ENCODE measurements around the gene CARS1. TPM values are rescaled to one million over a fixed set of nuclear protein-coding genes. Genes with fewer than 3 reads are reported as not detected.

CARS1 gene
- polyA plus RNA-seq, 1 of the 3 experiments (the other 2 are of a cell fraction): 52.1 TPM

- H4K20me1 ChIP-seq (ENCODE audit: insufficient read depth): peaks cover 78% of the 10 kb centered on the region
- no peak overlapping the region for H3K4me2 ChIP-seq
- POLR2A ChIA-PET: no interaction called here
Measured at GRCh38 chr11:2982214-2982613, 75.0 kb downstream of the CARS1 start.

DNA sequence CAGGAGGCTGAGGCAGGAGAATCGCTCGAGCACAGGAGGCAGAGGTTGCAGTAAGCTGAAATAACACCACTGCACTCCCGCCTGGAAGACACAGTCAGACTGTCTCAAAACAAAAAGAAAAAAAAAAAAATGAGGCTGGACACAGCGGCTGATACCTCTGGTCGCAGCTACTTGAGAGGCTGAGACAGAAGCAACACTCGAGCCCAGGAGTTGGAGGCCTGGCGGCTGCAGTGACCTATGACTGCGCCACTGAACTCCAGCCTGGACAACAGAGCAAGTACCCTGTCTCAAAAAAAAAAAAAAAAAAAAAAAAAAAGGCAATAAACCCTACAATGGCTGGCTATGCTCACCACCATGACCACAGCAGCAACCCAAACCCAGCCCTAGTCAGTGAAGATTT, 76.1 kb downstream of the CARS1 start:
- no peak for TF ChIP-seq TCF12 (IDR thresholded peaks at IDR 0.05)
- no peak for TF ChIP-seq MAX (IDR thresholded peaks at IDR 0.05; ENCODE audit: low read depth)
- no peak for TF ChIP-seq FOXJ3 (CRISPR knock-in tag; IDR thresholded peaks at IDR 0.05)
- TF ChIP-seq YY1 (IDR thresholded peaks at IDR 0.05; ENCODE audit: low read depth): no peak
- no peak for TF ChIP-seq SMC3 (IDR thresholded peaks at IDR 0.05; ENCODE audit: low read depth, low read length)
- no peak for TF ChIP-seq NRF1 (IDR thresholded peaks at IDR 0.05; ENCODE audit: low read depth, low read length)
- TF ChIP-seq RCOR1 (IDR thresholded peaks at IDR 0.05; ENCODE audit: low read length): no peak
- TF ChIP-seq CHD2 (IDR thresholded peaks at IDR 0.05; ENCODE audit: low read length, partially characterized antibody): no peak
- H3F3A ChIP-seq (replicated peaks; ENCODE audit: insufficient read depth): no peaks in the 10 kb centered on the region
- DNase-seq: no peak
- WGBS (ENCODE audit: low lambda C conversion rate): 96% methylated on average over 8 of the region's 8 CpGs
- H3K4me1 ChIP-seq (ENCODE audit: control insufficient read depth in 1 of 2, insufficient read depth in 2 of 2, low read depth in 1 of 2, low read length in 1 of 2): no peaks in the 10 kb centered on the region
- no peaks in the 10 kb centered on the region for H3K9me3 ChIP-seq
- H3K27ac ChIP-seq (ENCODE audit: low read depth in 2 of 2, low read length in 1 of 2): no peak overlapping the region
- H3K9ac ChIP-seq: no peak overlapping the region
- no peaks in the 10 kb centered on the region for H3K27me3 ChIP-seq (ENCODE audit: insufficient read depth)
- POLR2A ChIA-PET: no interaction called here
- peaks cover 99% of the 10 kb centered on the region for H3K79me2 ChIP-seq (ENCODE audit: insufficient read depth)
- no peaks in the 10 kb centered on the region for H3K9me2 ChIP-seq
- H3K36me3 ChIP-seq (replicated peaks in 1 of 2; ENCODE audit: control insufficient read depth in 1 of 2, insufficient read depth in 2 of 2, low read length in 1 of 2): peaks cover 29 to 32% of the 10 kb centered on the region in 2 experiments
- no peak overlapping the region for H3K4me3 ChIP-seq (ENCODE audit: low read depth in 2 of 2, low read length in 1 of 2)
- CTCF ChIA-PET: interaction anchor here (0.8 to 2.4 kb wide), 5 partner anchors 19 to 111 kb away, joined by 3 to 9 read pairs (median 5); no protein-coding TSS in a partner anchor
- no peak overlapping the region for H2AFZ ChIP-seq (ENCODE audit: low read depth)
- H4K20me1 ChIP-seq (ENCODE audit: insufficient read depth): peaks cover 74% of the 10 kb centered on the region
- no peak overlapping the region for H3K4me2 ChIP-seq

More at GRCh38 chr11:2982214-2982613, 75.0 kb downstream of the CARS1 start:
- Histone ChIP-seq H3K4me1 (ENCODE audit: control insufficient read depth in 1 of 2, insufficient read depth in 2 of 2, low read depth in 1 of 2, low read length in 1 of 2) (no peaks in the 10 kb centered on the region), H3K9me3 (no peaks in the 10 kb centered on the region), H3K36me3 (replicated peaks in 1 of 2; ENCODE audit: control insufficient read depth in 1 of 2, insufficient read depth in 2 of 2, low read length in 1 of 2) (peaks cover 19 to 33% of the 10 kb centered on the region in 2 experiments), H3F3A (replicated peaks; ENCODE audit: insufficient read depth) (no peaks in the 10 kb centered on the region), H3K4me3 (ENCODE audit: low read depth in 2 of 2, low read length in 1 of 2) (no peak overlapping the region), H3K9me2 (no peaks in the 10 kb centered on the region), H3K79me2 (ENCODE audit: insufficient read depth) (peaks cover 100% of the 10 kb centered on the region), H2AFZ (ENCODE audit: low read depth) (no peak overlapping the region), H3K27ac (ENCODE audit: low read depth in 2 of 2, low read length in 1 of 2) (no peak overlapping the region), H3K27me3 (ENCODE audit: insufficient read depth) (no peaks in the 10 kb centered on the region), H3K9ac (no peak overlapping the region)
- CTCF ChIA-PET: interaction anchor here (2.4 kb wide), 1 partner anchor 110 kb away, joined by 9 read pairs; no protein-coding TSS in a partner anchor
- DNase-seq: no peak
- 100% methylated on average over 2 of the region's 2 CpGs for WGBS (ENCODE audit: low lambda C conversion rate)
- TF ChIP-seq TAF1 (IDR thresholded peaks at IDR 0.05; ENCODE audit: borderline replicate concordance, low read depth, low read length) (no peak), TCF12 (IDR thresholded peaks at IDR 0.05) (no peak), POLR2AphosphoS5 (IDR thresholded peaks at IDR 0.05; ENCODE audit: low read depth, low read length) (no peak), GABPA (IDR thresholded peaks at IDR 0.05; ENCODE audit: low read depth) (no peak), YY1 (IDR thresholded peaks at IDR 0.05; ENCODE audit: low read depth) (no peak), MXI1 (IDR thresholded peaks at IDR 0.05; ENCODE audit: low read depth, low read length) (no peak), RXRA (IDR thresholded peaks at IDR 0.05; ENCODE audit: borderline replicate concordance, low read depth) (no peak), RCOR1 (IDR thresholded peaks at IDR 0.05; ENCODE audit: low read length) (no peak), RAD21 (IDR thresholded peaks at IDR 0.05; ENCODE audit: low read length) (no peak), MEF2A (IDR thresholded peaks at IDR 0.05; ENCODE audit: borderline replicate concordance, low read depth) (no peak), CHD2 (IDR thresholded peaks at IDR 0.05; ENCODE audit: low read length, partially characterized antibody) (no peak), NFIC (IDR thresholded peaks at IDR 0.05; ENCODE audit: borderline replicate concordance) (no peak)
- TF ChIP-seq, protein P1, sequence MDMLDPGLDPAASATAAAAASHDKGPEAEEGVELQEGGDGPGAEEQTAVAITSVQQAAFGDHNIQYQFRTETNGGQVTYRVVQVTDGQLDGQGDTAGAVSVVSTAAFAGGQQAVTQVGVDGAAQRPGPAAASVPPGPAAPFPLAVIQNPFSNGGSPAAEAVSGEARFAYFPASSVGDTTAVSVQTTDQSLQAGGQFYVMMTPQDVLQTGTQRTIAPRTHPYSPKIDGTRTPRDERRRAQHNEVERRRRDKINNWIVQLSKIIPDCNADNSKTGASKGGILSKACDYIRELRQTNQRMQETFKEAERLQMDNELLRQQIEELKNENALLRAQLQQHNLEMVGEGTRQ (IDR thresholded peaks at IDR 0.05; ENCODE audit: borderline replicate concordance, low read depth, low read length): no peak
- TF ChIP-seq, protein P2, sequence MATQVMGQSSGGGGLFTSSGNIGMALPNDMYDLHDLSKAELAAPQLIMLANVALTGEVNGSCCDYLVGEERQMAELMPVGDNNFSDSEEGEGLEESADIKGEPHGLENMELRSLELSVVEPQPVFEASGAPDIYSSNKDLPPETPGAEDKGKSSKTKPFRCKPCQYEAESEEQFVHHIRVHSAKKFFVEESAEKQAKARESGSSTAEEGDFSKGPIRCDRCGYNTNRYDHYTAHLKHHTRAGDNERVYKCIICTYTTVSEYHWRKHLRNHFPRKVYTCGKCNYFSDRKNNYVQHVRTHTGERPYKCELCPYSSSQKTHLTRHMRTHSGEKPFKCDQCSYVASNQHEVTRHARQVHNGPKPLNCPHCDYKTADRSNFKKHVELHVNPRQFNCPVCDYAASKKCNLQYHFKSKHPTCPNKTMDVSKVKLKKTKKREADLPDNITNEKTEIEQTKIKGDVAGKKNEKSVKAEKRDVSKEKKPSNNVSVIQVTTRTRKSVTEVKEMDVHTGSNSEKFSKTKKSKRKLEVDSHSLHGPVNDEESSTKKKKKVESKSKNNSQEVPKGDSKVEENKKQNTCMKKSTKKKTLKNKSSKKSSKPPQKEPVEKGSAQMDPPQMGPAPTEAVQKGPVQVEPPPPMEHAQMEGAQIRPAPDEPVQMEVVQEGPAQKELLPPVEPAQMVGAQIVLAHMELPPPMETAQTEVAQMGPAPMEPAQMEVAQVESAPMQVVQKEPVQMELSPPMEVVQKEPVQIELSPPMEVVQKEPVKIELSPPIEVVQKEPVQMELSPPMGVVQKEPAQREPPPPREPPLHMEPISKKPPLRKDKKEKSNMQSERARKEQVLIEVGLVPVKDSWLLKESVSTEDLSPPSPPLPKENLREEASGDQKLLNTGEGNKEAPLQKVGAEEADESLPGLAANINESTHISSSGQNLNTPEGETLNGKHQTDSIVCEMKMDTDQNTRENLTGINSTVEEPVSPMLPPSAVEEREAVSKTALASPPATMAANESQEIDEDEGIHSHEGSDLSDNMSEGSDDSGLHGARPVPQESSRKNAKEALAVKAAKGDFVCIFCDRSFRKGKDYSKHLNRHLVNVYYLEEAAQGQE (IDR thresholded peaks at IDR 0.05; ENCODE audit: low read depth, low read length): no peak
